ENCODE data around the gene RGS11.

DNA sequence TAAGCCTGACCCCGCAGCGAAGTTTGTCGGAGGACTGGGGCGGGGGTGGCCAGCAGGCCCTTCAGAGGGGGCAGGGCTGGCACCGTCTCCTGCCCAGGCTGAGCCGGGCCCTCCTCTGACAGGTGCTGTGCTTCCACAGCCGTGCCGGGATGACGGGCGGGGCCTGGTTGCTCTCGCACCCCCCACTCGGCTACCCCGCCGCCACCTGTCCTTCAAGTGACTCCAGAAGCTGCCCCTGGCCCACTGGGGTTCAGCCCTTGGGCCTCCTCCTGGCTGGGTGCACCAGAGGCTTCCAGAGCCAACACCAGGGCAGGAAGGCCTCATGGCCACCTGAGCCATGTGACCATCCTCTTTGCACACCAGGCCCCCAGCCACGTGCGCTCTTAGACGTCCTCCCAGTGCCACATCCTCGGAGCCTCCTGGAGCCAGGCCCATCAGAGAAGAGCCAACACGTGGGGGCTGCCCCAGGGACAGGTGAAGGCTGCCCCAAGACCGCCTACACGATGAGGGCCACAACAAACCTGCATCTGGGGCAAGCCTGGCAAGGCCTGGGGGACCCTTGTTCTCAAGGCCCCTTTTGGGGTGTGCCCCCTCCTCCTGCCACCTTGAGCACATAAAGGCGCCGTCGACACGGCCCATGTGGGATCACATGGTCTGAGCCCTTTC lies 14.4 kb upstream of the RGS11 start:
- TF ChIP-seq POLR2A (IDR thresholded peaks at IDR 0.05; ENCODE audit: low read depth, low read length) (no peak), TAF1 (IDR thresholded peaks at IDR 0.05; ENCODE audit: low read depth, low read length) (no peak), POLR2AphosphoS5 (IDR thresholded peaks at IDR 0.05; ENCODE audit: low read depth, low read length) (no peak)
